ENCODE results near the gene OSBPL2.

- no peak for TF ChIP-seq CTCF (IDR thresholded peaks at IDR 0.05)
- no peak for TF ChIP-seq EZH2 (IDR thresholded peaks at IDR 0.05; ENCODE audit: borderline replicate concordance, insufficient read depth, low read depth, low read length, poor library complexity, severe bottlenecking)
Observed at GRCh38 chr20:62248890-62249560, 10.7 kb downstream of the OSBPL2 start.
